ENCODE measurements around the gene CDC20B.
"Not testable (repeated sequence)": the region's sequence is repeated elsewhere in the genome, so short reads cannot be mapped to it uniquely, and the experiment has no call there.

CDC20B gene

DNA sequence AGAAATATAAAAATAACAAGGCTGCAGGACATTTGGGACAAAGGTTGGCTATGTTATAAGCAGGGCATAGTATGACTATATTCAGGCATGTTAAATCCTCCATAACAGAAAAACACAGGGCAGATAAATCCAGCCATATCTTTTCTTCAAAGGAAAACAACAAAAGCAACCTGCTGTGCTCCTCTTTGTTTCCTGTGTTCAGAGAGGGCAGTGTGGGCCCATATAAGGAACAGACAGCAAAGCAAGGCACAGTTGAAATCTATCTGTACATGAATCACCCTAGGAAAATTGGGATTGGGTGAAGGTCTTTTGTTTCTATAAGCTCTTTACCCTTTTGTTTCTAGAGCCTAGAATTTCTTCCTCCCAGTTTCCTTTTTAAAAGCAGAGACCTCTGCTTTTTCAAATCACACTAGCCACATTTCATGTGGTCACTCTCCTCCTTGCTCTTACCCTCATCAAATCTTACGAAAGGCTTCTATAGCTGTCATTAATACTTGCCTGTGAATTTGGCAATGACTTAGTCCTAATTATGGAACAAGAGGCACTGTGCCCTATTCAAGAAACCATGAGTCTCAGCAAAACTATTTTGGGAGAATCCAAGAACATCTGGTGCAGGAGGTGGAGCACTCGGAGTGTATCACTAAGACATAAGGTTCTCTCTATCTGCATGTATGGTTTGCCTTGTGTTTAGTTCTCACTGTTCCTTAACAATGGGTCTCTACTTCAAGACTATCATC is 68.8 kb downstream of the CDC20B start:
- no peak for DNase-seq (ENCODE audit: low read depth)

GRCh38 chr5:55102348-55102747 is 70.6 kb downstream of the CDC20B start, which contains the start of gene GZMA:
Gene GZMA (plus strand): TSS chr5:55102646. CDS start chr5:55102683, 37 bp downstream.
- no peak for DNase-seq (ENCODE audit: low read depth)

- DNase-seq (ENCODE audit: low read depth) = no peak
Measured at GRCh38 chr5:55101556-55102276, 71.3 kb downstream of the CDC20B start.

DNA sequence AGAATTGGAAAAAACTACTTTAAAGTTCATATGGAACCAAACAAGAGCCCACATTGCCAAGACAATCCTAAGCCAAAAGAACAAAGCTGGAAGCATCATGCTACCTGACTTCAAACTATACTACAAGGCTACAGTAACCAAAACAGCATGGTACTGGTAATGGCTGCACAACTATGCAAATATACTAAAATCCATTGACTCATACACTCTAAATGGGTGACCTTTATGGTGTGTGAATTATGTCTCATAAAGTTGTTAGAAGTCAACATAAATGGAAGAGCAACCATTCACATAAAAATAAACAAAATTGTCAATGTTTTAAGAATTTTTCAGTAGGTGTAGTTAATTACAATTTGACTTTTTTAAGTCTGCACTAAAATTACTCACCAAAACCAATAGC is 71.8 kb downstream of the CDC20B start:
- not testable (repeated sequence) for DNase-seq (ENCODE audit: low read depth)

DNA sequence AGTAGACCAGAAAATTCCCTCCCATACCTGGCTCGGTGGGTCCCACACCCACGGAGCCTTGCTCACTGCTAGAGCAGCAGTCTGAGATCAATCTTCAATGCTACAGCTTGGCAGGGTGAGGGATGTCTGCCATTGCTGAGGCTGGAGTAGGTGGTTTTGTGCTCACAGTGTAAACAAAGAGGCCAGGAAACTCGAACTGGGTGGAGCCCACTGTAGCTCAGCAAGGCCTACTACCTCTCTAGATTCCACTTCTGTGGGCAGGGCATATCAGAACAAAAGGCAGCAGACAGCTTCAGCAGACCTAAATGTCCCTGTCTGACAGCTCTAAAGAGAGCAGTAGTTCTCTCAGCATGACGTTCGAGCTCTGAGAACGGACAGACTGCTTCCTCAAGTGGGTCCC is 76.1 kb downstream of the CDC20B start:
- DNase-seq (ENCODE audit: low read depth) = peak; percentile 10

- no peak for DNase-seq (ENCODE audit: low read depth)
Measured at GRCh38 chr5:55096182-55096581, 76.8 kb downstream of the CDC20B start.

DNA sequence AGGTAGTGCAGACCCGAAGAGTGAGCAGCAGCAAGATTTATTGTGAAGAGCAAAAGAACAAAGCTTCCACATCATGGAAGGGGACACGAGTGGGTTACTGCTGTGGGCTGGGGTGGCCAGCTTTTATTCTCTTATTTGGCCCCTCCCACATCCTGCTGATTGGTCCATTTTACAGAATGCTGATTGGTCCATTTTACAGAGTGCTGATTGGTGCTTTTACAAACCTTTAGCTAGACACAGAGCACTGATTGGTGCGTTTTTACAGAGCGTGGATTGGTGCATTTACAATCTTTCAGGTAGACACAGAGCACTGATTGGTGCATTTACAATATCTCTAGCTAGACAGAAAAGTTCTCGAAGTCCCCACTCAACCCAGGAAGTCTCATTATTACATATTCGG is 82.0 kb downstream of the CDC20B start:
- not testable (repeated sequence) for DNase-seq (ENCODE audit: low read depth)

GRCh38 chr5:55089301-55089700 is 83.7 kb downstream of the CDC20B start:
- DNase-seq (ENCODE audit: low read depth) = not testable (repeated sequence)

DNA sequence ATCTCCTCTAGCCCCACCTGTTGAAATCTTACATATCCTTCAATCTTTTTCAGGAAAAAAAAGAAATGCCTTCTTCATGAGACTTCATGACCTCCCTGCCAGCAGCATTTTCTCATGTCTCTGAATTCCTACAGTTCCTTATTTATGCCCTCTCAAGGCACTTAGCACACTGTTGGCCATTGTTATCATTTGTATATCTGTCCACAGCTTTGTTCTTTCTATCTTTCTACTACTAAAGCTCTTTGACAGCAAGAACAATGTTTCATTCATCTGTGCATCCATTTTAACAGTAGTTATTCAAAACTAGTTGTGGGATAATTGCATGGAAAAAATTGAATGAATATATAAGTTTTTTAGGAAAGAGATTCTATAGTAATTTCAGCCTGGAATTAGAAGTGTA is 91.4 kb downstream of the CDC20B start:
- no peak for DNase-seq (ENCODE audit: low read depth)

GRCh38 chr5:55073211-55073610 is 99.8 kb downstream of the CDC20B start:
- no peak for DNase-seq (ENCODE audit: low read depth)

DNA sequence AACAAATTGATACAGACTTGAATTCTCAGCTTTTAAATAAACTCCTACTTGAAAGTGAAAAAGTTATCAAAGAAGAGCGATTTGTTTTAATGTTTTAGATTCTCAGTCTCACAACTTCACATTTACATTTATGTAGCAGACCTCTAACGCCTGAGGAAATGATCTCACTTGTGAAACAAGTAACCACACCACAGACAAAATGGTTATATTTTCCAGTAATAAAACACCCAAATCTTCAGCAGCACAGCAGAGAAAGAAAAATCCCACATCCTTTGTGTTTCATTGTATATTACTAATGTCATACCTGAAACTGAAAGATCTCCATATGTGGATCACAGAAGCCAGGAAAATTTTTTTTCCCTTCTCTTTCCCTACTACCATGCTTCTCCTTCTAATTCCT is 100.3 kb downstream of the CDC20B start:
- no peak for DNase-seq (ENCODE audit: low read depth)

DNA sequence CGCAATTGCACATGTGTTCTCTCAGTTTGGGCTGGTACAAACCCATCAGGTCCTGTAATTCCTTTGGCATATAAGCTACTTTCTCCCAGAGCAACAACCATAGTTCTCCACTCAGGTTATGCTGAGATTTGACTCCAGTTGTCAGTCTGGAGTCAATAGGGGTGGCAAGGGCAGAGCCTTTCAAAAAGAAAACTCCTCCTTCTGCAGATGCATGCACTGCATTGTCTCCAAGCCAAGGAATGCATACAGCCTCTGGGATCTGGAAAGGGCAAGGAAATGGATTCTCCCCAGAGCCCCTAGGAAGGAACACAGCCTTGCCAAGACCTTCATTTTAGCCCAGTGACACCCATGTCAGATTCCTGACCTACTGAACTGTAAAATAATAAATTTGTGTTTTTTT is 101.6 kb downstream of the CDC20B start:
- no peak for DNase-seq (ENCODE audit: low read depth)

DNA sequence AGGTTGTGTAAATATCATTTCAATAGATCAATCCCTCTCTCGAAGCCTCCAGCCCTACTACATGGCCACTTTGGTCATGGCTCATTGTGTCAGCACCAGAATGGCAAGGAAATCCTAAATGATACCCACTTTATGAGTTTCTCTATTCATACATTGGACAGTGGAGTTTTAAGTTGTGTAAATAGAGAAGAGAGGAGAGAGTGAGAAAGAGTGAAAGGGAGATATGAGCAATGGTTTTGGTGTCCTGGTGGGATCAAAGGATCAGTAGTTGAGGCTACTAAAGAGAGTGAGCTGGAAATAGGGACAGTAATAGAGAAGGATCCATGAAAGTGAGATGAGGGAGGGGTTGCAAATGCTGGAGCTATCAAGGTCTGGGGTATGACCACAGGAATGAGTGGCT is 102.0 kb downstream of the CDC20B start:
- no peak for DNase-seq (ENCODE audit: low read depth)

DNA sequence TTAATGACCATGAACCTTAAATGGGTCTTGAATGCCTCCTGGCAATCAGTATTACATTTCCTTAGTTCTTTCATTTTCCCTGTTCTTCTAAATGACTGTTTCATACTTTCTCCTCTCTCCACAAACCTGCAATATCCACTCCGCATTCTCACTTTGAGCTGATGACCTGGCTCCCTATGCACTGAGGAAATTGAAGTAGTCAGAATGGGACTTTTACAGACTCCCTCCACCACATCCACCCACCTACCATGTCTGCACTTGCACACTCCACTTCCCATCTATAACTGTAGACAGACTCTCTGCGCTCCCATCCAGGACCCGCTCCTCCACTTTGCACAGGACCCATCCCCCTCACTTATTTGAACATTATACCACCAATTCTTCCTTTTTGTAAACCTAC is 106.7 kb downstream of the CDC20B start:
- DNase-seq (ENCODE audit: low read depth) = no peak

DNA sequence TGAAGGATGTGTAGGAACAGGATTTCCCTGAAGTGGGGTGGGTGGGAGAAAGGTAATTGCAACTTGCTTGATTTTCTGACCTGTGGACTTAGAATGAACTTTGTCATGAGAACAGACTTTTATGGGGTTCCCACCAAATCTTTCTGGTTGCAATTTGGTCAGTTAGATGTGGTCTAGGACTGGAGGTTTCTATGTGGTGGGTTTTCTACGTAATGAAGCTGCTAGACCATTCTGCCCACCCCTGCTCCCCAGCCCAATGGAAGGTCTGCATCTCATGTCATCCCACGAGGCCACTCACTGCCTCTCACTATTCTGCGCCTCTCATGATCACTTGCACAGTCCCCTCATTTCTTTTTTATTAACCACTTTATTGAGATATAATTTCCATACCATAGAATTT is 108.5 kb downstream of the CDC20B start:
- DNase-seq (ENCODE audit: low read depth) = no peak

GRCh38 chr5:55063899-55064298 is 109.1 kb downstream of the CDC20B start:
- DNase-seq (ENCODE audit: low read depth) = no peak

DNA sequence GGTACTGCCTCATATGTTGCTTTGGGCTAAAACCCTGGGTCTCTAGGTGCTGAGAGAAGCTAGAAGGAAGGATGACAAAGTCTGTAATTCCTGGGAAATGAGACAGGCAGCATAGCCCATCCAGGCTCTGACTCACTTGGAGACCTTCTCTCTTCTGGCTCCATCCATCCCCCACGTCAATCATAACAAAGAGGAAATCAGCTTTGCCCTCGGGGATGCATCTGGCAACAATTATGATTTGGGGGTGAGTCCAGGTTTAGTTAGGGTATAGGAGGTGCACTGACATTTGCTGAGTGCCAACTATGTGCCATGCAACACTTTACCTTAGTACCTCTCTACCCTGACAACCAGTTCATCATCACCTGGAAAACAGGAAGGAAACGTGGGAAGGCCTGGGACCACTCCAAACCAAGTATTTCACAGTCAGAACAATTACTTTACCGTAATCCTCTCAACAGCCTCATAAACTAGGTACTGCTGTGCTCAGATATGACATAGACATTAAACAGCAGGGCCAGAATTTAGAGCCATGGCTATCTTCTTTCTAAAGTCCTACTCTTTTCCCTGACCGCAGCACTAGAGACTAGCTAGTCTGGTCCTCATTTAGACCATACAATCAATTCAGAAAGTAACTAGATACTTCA is 109.6 kb downstream of the CDC20B start:
- no peak for DNase-seq (ENCODE audit: low read depth)
